CD14-positive monocyte (primary cell): ENCODE results near the gene GABBR2. TPM values are rescaled to one million over a fixed set of nuclear protein-coding genes. Genes with fewer than 3 reads are reported as not detected.

Experiments
- DNase-seq, 3 donors: peaks; one replicate each; pipeline ENCODE4 v3.0.0-alpha.2; 2011 to 2022
- H2AFZ ChIP-seq: 2 replicates; pipeline ENCODE4 v1.6.0; 2012; ENCODE audit warnings: mild to moderate bottlenecking, low read depth, low read length, inconsistent platforms; ENCODE audit not compliant: insufficient read depth, poor library complexity, severe bottlenecking
- H3K27ac ChIP-seq, 2 donors: 1 replicate in 1 of 2; 2 replicates in 1 of 2; pipeline ENCODE4 v1.5.1; 2012 to 2013; ENCODE audit warnings: low read length in 2 of 2, control low read depth in 1 of 2, inconsistent platforms in 1 of 2, low read depth in 1 of 2, mild to moderate bottlenecking in 1 of 2
- H3K27me3 ChIP-seq, 2 donors: one replicate each; pipeline versions ENCODE4 v1.6.0 to v1.6.1; 2011 to 2013; ENCODE audit warnings: low read length in 2 of 2; ENCODE audit not compliant: control insufficient read depth in 2 of 2, insufficient read depth in 2 of 2
- H3K36me3 ChIP-seq, 2 donors: replicated peaks in 1 of 2; 1 replicate in 1 of 2; 2 replicates in 1 of 2; pipeline versions ENCODE4 v1.5.1 to v1.6.1; 2012 to 2013; ENCODE audit warnings: low read length in 2 of 2, control low read depth in 1 of 2, inconsistent platforms in 1 of 2, mild to moderate bottlenecking in 1 of 2; ENCODE audit not compliant: insufficient read depth in 2 of 2, control insufficient read depth in 1 of 2
- H3K4me1 ChIP-seq, 2 donors: 1 replicate in 1 of 2; 2 replicates in 1 of 2; pipeline versions ENCODE4 v1.5.1 to v1.6.1; 2012 to 2013; ENCODE audit warnings: low read length in 2 of 2, control low read depth in 1 of 2, inconsistent platforms in 1 of 2, mild to moderate bottlenecking in 1 of 2, moderate library complexity in 1 of 2; ENCODE audit not compliant: insufficient read depth in 2 of 2, control insufficient read depth in 1 of 2
- H3K4me2 ChIP-seq: replicated peaks from 2 replicates; pipeline ENCODE3; 2012; ENCODE audit warnings: low read length, moderate library complexity, mild to moderate bottlenecking; ENCODE audit not compliant: poor library complexity, severe bottlenecking; ENCODE audit errors: extremely low read depth
- H3K4me3 ChIP-seq, 3 experiments: fragments of 200-600 bp in 1 of 3; sonication (generic) in 1 of 3; replicated peaks in 1 of 3; 1 replicate in 2 of 3; 2 replicates in 1 of 3; pipeline ENCODE4 v1.5.1; 2011 to 2013; ENCODE audit warnings: low read length in 3 of 3, mild to moderate bottlenecking in 3 of 3, control low read depth in 2 of 3, low read depth in 2 of 3, inconsistent platforms in 1 of 3, moderate library complexity in 1 of 3
- H3K79me2 ChIP-seq: 2 replicates; pipeline ENCODE4 v1.6.0; 2012; ENCODE audit warnings: mild to moderate bottlenecking, control low read depth, inconsistent platforms, low read length, moderate library complexity; ENCODE audit not compliant: insufficient read depth
- H3K9ac ChIP-seq: 2 replicates; pipeline ENCODE4 v1.6.0; 2017; ENCODE audit warnings: low read length, mild to moderate bottlenecking; ENCODE audit not compliant: insufficient read depth, poor library complexity, severe bottlenecking
- H3K9me3 ChIP-seq, 2 donors: replicated peaks in 1 of 2; 1 replicate in 1 of 2; 2 replicates in 1 of 2; pipeline versions ENCODE4 v1.5.1 to v1.6.1; 2012 to 2013; ENCODE audit warnings: low read length in 2 of 2, control low read depth in 1 of 2; ENCODE audit not compliant: control insufficient read depth in 1 of 2, insufficient read depth in 1 of 2
- H4K20me1 ChIP-seq: 2 replicates; pipeline ENCODE4 v1.6.0; 2012; ENCODE audit warnings: mild to moderate bottlenecking, low read length, control low read depth, moderate library complexity; ENCODE audit not compliant: insufficient read depth
- H3K27ac Mint-ChIP-seq, 7 donors: one replicate each; pipeline ENCODE4 v1.8.0; 2020; ENCODE audit warnings: mild to moderate bottlenecking in 7 of 7, mixed read lengths in 7 of 7, moderate library complexity in 6 of 7, inconsistent platforms in 2 of 7
- H3K27me3 Mint-ChIP-seq, 3 donors: one replicate each; pipeline ENCODE4 v1.8.0; 2021 to 2022; ENCODE audit warnings: low read depth in 3 of 3, mild to moderate bottlenecking in 3 of 3, mixed read lengths in 3 of 3, moderate library complexity in 3 of 3, inconsistent platforms in 1 of 3
- H3K36me3 Mint-ChIP-seq, 2 donors: one replicate each; pipeline ENCODE4 v1.8.0; 2020; ENCODE audit warnings: mixed read lengths in 2 of 2, inconsistent platforms in 1 of 2, mild to moderate bottlenecking in 1 of 2
- H3K4me1 Mint-ChIP-seq: one replicate; pipeline ENCODE4 v1.8.0; 2020; ENCODE audit warnings: mild to moderate bottlenecking, mixed read lengths
- H3K4me3 Mint-ChIP-seq, 2 donors: one replicate each; pipeline ENCODE4 v1.8.0; 2020; ENCODE audit warnings: mild to moderate bottlenecking in 2 of 2, mixed read lengths in 2 of 2, moderate library complexity in 1 of 2
- H3K9me3 Mint-ChIP-seq, 7 donors: one replicate each; pipeline ENCODE4 v1.8.0; 2020 to 2022; ENCODE audit warnings: mixed read lengths in 7 of 7, mild to moderate bottlenecking in 6 of 7, moderate library complexity in 6 of 7, inconsistent platforms in 2 of 7
- WGBS: methylation state at CpG from one replicate; pipeline ENCODE4 v1.1.5; 2013; ENCODE audit warnings: missing lambda C conversion rate; ENCODE audit not compliant: insufficient coverage; 5-methylcytosine and 5-hydroxymethylcytosine counted together
- intact Hi-C, 2 donors: fragments of 100-400 bp; cut with micrococcal nuclease; formaldehyde crosslinking; loops; one replicate each; pipeline versions ENCODE4 v1.15.0 to v1.15.1; 2023
- polyA plus RNA-seq, 3 donors: library from polyadenylated mRNA; depleted of rRNA in 1 of 3; unstranded in 2 of 3; stranded (reverse) in 1 of 3; fragments of 300-500 nt in 2 of 3; fragments of >200 nt in 1 of 3; fragmentation: Illumina TruSeq in 2 of 3; gene quantifications; 1 replicate in 2 of 3; 2 replicates in 1 of 3; pipeline ENCODE4 v1.2.3, GENCODE V29; 2012 to 2021
- TF ChIP-seq, protein P1 (sequence below): fragments of 200-600 bp; IDR thresholded peaks from one replicate; pipeline ENCODE4 v1.8.0; 2022; ENCODE audit warnings: antibody characterized with exemption, mild to moderate bottlenecking

GABBR2 gene
- polyA plus RNA-seq, 3 donors = not detected

- no peak for DNase-seq
- 89% methylated on average over 2 of the region's 4 CpGs for WGBS
- H3K4me3 Mint-ChIP-seq = peak overlapping the region in 1 of 2 donors; percentile 41
- H3K9ac ChIP-seq = no peak overlapping the region
- no peak overlapping the region for H3K27ac Mint-ChIP-seq
- no peaks in the 10 kb centered on the region for H3K9me3 ChIP-seq
- no peaks in the 10 kb centered on the region for H3K9me3 Mint-ChIP-seq
- no peaks in the 10 kb centered on the region for H3K36me3 ChIP-seq
- no peak overlapping the region for H3K4me3 ChIP-seq
- no peaks in the 10 kb centered on the region for H4K20me1 ChIP-seq
- no peak overlapping the region for H3K4me2 ChIP-seq
- no peaks in the 10 kb centered on the region for H3K27me3 ChIP-seq
- H3K4me1 ChIP-seq = no peaks in the 10 kb centered on the region
- H2AFZ ChIP-seq = no peak overlapping the region
- H3K4me1 Mint-ChIP-seq = no peaks in the 10 kb centered on the region
- TF ChIP-seq, protein P1, sequence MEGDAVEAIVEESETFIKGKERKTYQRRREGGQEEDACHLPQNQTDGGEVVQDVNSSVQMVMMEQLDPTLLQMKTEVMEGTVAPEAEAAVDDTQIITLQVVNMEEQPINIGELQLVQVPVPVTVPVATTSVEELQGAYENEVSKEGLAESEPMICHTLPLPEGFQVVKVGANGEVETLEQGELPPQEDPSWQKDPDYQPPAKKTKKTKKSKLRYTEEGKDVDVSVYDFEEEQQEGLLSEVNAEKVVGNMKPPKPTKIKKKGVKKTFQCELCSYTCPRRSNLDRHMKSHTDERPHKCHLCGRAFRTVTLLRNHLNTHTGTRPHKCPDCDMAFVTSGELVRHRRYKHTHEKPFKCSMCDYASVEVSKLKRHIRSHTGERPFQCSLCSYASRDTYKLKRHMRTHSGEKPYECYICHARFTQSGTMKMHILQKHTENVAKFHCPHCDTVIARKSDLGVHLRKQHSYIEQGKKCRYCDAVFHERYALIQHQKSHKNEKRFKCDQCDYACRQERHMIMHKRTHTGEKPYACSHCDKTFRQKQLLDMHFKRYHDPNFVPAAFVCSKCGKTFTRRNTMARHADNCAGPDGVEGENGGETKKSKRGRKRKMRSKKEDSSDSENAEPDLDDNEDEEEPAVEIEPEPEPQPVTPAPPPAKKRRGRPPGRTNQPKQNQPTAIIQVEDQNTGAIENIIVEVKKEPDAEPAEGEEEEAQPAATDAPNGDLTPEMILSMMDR = no peak
- H3K36me3 Mint-ChIP-seq = no peaks in the 10 kb centered on the region
- H3K27ac ChIP-seq = no peak overlapping the region
- no peaks in the 10 kb centered on the region for H3K79me2 ChIP-seq
- peaks cover 0 to 8% (median 5%) of the 10 kb centered on the region in 3 donors for H3K27me3 Mint-ChIP-seq
- intact Hi-C loops = loop anchor here in 1 of 2 donors (10.0 kb wide), 1 partner anchor 55 kb away; no protein-coding TSS in a partner anchor
These were observed 378.8 kb downstream of the GABBR2 start for GRCh38 chr9:98329904-98330303.

GRCh38 chr9:98329281-98329680 is 379.5 kb downstream of the GABBR2 start:
- Histone ChIP-seq H2AFZ (no peak overlapping the region), H3K9me3 (no peaks in the 10 kb centered on the region), H4K20me1 (no peaks in the 10 kb centered on the region), H3K27me3 (no peaks in the 10 kb centered on the region), H3K4me3 (no peak overlapping the region), H3K27ac (no peak overlapping the region), H3K4me2 (no peak overlapping the region), H3K79me2 (no peaks in the 10 kb centered on the region), H3K36me3 (no peaks in the 10 kb centered on the region), H3K9ac (no peak overlapping the region), H3K4me1 (no peaks in the 10 kb centered on the region)
- 79% methylated on average over 4 of the region's 6 CpGs for WGBS
- Mint-ChIP-seq H3K9me3 (no peaks in the 10 kb centered on the region), H3K27me3 (peaks cover 0 to 8% (median 5%) of the 10 kb centered on the region in 3 donors), H3K27ac (no peak overlapping the region), H3K36me3 (no peaks in the 10 kb centered on the region), H3K4me1 (no peaks in the 10 kb centered on the region), H3K4me3 (no peak overlapping the region)
- no peak for DNase-seq
- intact Hi-C loops = loop anchor here in 1 of 2 donors (10.0 kb wide), 1 partner anchor 56 kb away; no protein-coding TSS in a partner anchor
- TF ChIP-seq, protein P1 = no peak
